IMR-90 (cell line): ENCODE data around the gene HYLS1. TPM values are rescaled to one million over a fixed set of nuclear protein-coding genes. Genes with fewer than 3 reads are reported as not detected.
A peak's percentile ranks its signal among the peaks of the same experiment; 100 is the strongest.

Experiments
- ATAC-seq: fragments of 200-7000 bp; cut with Tn5 transposase; 2 replicates; pipeline ENCODE4 v1.9.1; 2020; ENCODE audit warnings: low read depth, mild to moderate bottlenecking, moderate library complexity
- BruUV-seq: library from RNA; stranded (reverse); fragments of 400-500 nt; replicated peaks from 2 replicates; lab custom pipeline; 2021; lab: Mats Ljungman, UMichigan
- CTCF ChIA-PET: fragments of 300-600 bp; formaldehyde crosslinking; extraction: SDS; loops from one replicate; lab custom pipeline; 2021; ENCODE audit warnings: antibody characterized with exemption; lab: Yijun Ruan, JAX
- POLR2A ChIA-PET: fragments of 300-600 bp; sonication (Branson Sonifier 250); formaldehyde crosslinking; loops from one replicate; lab custom pipeline; 2022; ENCODE audit warnings: antibody characterized with exemption; ENCODE audit not compliant: unreplicated experiment; lab: Charles Lee
- DNase-seq: peaks from one replicate; pipeline ENCODE4 v3.0.0; 2013
- H2AFZ ChIP-seq: replicated peaks from 2 replicates; pipeline ENCODE3; 2013; ENCODE audit warnings: low read length, mild to moderate bottlenecking; ENCODE audit not compliant: poor library complexity
- H2AK5ac ChIP-seq: 2 replicates; pipeline ENCODE4 v1.6.1; 2013; ENCODE audit warnings: low read depth, low read length, inconsistent platforms
- H2AK9ac ChIP-seq: replicated peaks from 2 replicates; pipeline ENCODE3; 2013; ENCODE audit warnings: mild to moderate bottlenecking, low read depth, low read length, moderate library complexity; ENCODE audit not compliant: poor library complexity
- H2BK120ac ChIP-seq: 2 replicates; pipeline ENCODE4 v1.6.1; 2013; ENCODE audit warnings: low read depth, low read length, inconsistent platforms
- H2BK15ac ChIP-seq: 3 replicates; pipeline ENCODE4 v1.6.1; 2013; ENCODE audit warnings: low read depth, low read length, inconsistent platforms
- H2BK20ac ChIP-seq: 2 replicates; pipeline ENCODE4 v1.6.1; 2013; ENCODE audit warnings: low read depth, mild to moderate bottlenecking, inconsistent platforms, low read length, moderate library complexity
- H2BK5ac ChIP-seq: 2 replicates; pipeline ENCODE4 v1.6.1; 2013; ENCODE audit warnings: mild to moderate bottlenecking, low read depth, low read length, inconsistent platforms; ENCODE audit not compliant: poor library complexity, severe bottlenecking
- H3K14ac ChIP-seq: replicated peaks from 2 replicates; pipeline ENCODE4 v1.6.1; 2013; ENCODE audit warnings: low read depth, low read length, inconsistent platforms
- H3K18ac ChIP-seq: 2 replicates; pipeline ENCODE4 v1.6.1; 2013; ENCODE audit warnings: low read depth, low read length, control low read depth
- H3K23ac ChIP-seq: 2 replicates; pipeline ENCODE4 v1.6.1; 2013; ENCODE audit warnings: low read depth, low read length, inconsistent platforms
- H3K27ac ChIP-seq: 2 replicates; pipeline ENCODE4 v1.5.1; 2013; ENCODE audit warnings: mild to moderate bottlenecking, control low read depth, low read length; ENCODE audit not compliant: insufficient read depth
- H3K27me3 ChIP-seq: 2 replicates; pipeline ENCODE4 v1.6.1; 2013; ENCODE audit warnings: low read length; ENCODE audit not compliant: control insufficient read depth, insufficient read depth
- H3K36me3 ChIP-seq: 2 replicates; pipeline ENCODE4 v1.6.1; 2013; ENCODE audit warnings: low read length, mixed read lengths; ENCODE audit not compliant: control insufficient read depth, insufficient read depth
- H3K4ac ChIP-seq: 2 replicates; pipeline ENCODE4 v1.6.1; 2013; ENCODE audit warnings: low read depth, low read length, inconsistent platforms
- H3K4me1 ChIP-seq: 2 replicates; pipeline ENCODE4 v1.6.1; 2013; ENCODE audit warnings: low read length, mixed read lengths; ENCODE audit not compliant: control insufficient read depth, insufficient read depth
- H3K4me2 ChIP-seq: 2 replicates; pipeline ENCODE4 v1.6.1; 2013; ENCODE audit warnings: low read depth, mild to moderate bottlenecking, control low read depth, low read length, moderate library complexity
- H3K4me3 ChIP-seq: 2 replicates; pipeline ENCODE4 v1.5.1; 2013; ENCODE audit warnings: low read depth, mild to moderate bottlenecking, control low read depth, low read length, moderate library complexity; ENCODE audit not compliant: insufficient read depth
- H3K56ac ChIP-seq: 2 replicates; pipeline ENCODE4 v1.6.1; 2013; ENCODE audit warnings: low read length, inconsistent platforms; ENCODE audit not compliant: insufficient read depth; ENCODE audit errors: extremely low read depth
- H3K79me1 ChIP-seq, 2 experiments: 2 replicates each; pipeline ENCODE4 v1.6.1; 2013; ENCODE audit warnings: low read length in 2 of 2, inconsistent platforms in 1 of 2, low read depth in 1 of 2
- H3K9ac ChIP-seq: 2 replicates; pipeline ENCODE4 v1.6.1; 2013; ENCODE audit warnings: low read depth, low read length, control low read depth
- H3K9me1 ChIP-seq: 2 replicates; pipeline ENCODE4 v1.6.1; 2013; ENCODE audit warnings: low read length, inconsistent platforms; ENCODE audit not compliant: insufficient read depth
- H3K9me3 ChIP-seq: 2 replicates; pipeline ENCODE4 v1.6.1; 2013; ENCODE audit warnings: low read length; ENCODE audit not compliant: control insufficient read depth, insufficient read depth
- H4K20me1 ChIP-seq: 2 replicates; pipeline ENCODE4 v1.6.1; 2013; ENCODE audit warnings: low read length, inconsistent platforms; ENCODE audit not compliant: insufficient read depth
- H4K5ac ChIP-seq: 2 replicates; pipeline ENCODE4 v1.6.1; 2013; ENCODE audit warnings: mild to moderate bottlenecking, low read depth, low read length, control low read depth
- H4K8ac ChIP-seq, 2 experiments: 2 replicates each; pipeline ENCODE4 v1.6.1; 2013; ENCODE audit warnings: low read depth in 2 of 2, low read length in 2 of 2, control low read depth in 1 of 2, inconsistent platforms in 1 of 2
- H4K91ac ChIP-seq: 2 replicates; pipeline ENCODE4 v1.6.1; 2013; ENCODE audit warnings: low read depth, low read length, inconsistent platforms; ENCODE audit not compliant: insufficient read depth
- BHLHE40 ChIP-seq: fragments of 150-350 bp; IDR thresholded peaks from 2 replicates; pipeline ENCODE4 v1.6.1; 2016; ENCODE audit warnings: mild to moderate bottlenecking, low read depth, low read length
- CHD1 ChIP-seq: IDR thresholded peaks from 2 replicates; pipeline ENCODE4 v1.6.1; 2012; ENCODE audit warnings: low read depth, low read length, improper control_type of control experiment
- CTCF ChIP-seq: conservative IDR thresholded peaks from 2 replicates; pipeline ENCODE4 v1.5.1; 2012; ENCODE audit warnings: mild to moderate bottlenecking, low read depth, low read length, improper control_type of control experiment
- MAFK ChIP-seq: IDR thresholded peaks from 2 replicates; pipeline ENCODE4 v1.6.1; 2012; ENCODE audit warnings: low read depth, low read length, improper control_type of control experiment
- MAZ ChIP-seq: IDR thresholded peaks from 2 replicates; pipeline ENCODE4 v1.6.1; 2012; ENCODE audit warnings: low read depth, mild to moderate bottlenecking, low read length, improper control_type of control experiment, moderate library complexity, borderline replicate concordance
- MXI1 ChIP-seq: IDR thresholded peaks from 2 replicates; pipeline ENCODE4 v1.6.1; 2012; ENCODE audit warnings: low read depth, mild to moderate bottlenecking, low read length, moderate library complexity, borderline replicate concordance
- NFE2L2 ChIP-seq: fragments of 150-350 bp; IDR thresholded peaks from 2 replicates; pipeline ENCODE4 v1.6.1; 2016; ENCODE audit warnings: low read depth, mild to moderate bottlenecking, low read length
- POLR2A ChIP-seq: IDR thresholded peaks from 2 replicates; pipeline ENCODE4 v1.6.1; 2012; ENCODE audit warnings: mild to moderate bottlenecking, low read depth, low read length
- RCOR1 ChIP-seq: IDR thresholded peaks from 2 replicates; pipeline ENCODE4 v1.6.1; 2012; ENCODE audit warnings: mild to moderate bottlenecking, low read length, improper control_type of control experiment; ENCODE audit not compliant: insufficient replicate concordance
- SMC3 ChIP-seq: fragments of 150-350 bp; IDR thresholded peaks from 2 replicates; pipeline ENCODE4 v1.6.1; 2016; ENCODE audit warnings: low read depth, mild to moderate bottlenecking, antibody characterized with exemption, low read length, moderate library complexity
- USF2 ChIP-seq: fragments of 150-350 bp; IDR thresholded peaks from 2 replicates; pipeline ENCODE4 v1.6.1; 2017; ENCODE audit warnings: mild to moderate bottlenecking, antibody characterized with exemption, low read length, low read depth
- WGBS, 2 experiments: methylation state at CpG; one replicate each; pipeline versions ENCODE4 v1.1.5 to v1.1.7; 2013; ENCODE audit warnings: missing lambda C conversion rate in 2 of 2; ENCODE audit not compliant: insufficient read length in 1 of 2; ENCODE audit errors: extremely low coverage in 2 of 2; 5-methylcytosine and 5-hydroxymethylcytosine counted together
- dilution Hi-C: fragments of 300-500 bp; cut with HindIII; formaldehyde crosslinking; loops from one replicate; pipeline ENCODE4 v1.14.3; 2018; ENCODE audit warnings: low sequenced_read_pairs; ENCODE audit not compliant: unreplicated experiment
- in situ Hi-C: fragments of 300-500 bp; cut with MboI; formaldehyde crosslinking; loops from 3 replicates; pipeline ENCODE4 v1.14.3; 2019; ENCODE audit warnings: low sequenced_read_pairs, inconsistent platforms, mixed read lengths
- intact Hi-C: fragments of 100-400 bp; cut with micrococcal nuclease; formaldehyde crosslinking; loops from 2 replicates; pipeline ENCODE4 v1.10.0; 2022
- polyA plus RNA-seq, 3 experiments: library from polyadenylated mRNA; depleted of rRNA; stranded (reverse); fragments of >200 nt; gene quantifications; 2 replicates each; pipeline ENCODE4 v1.2.3, GENCODE V29; 2012; ENCODE audit warnings: low replicate concordance in 1 of 3
- total RNA-seq: library from RNA; depleted of rRNA; stranded (reverse); fragments of >200 nt; gene quantifications from 2 replicates; pipeline ENCODE4 v1.2.3, GENCODE V29; 2012

Gene HYLS1
- total and polyA plus RNA-seq, 2 of the 4 experiments (the other 2 are of a cell fraction) = 5.1 to 8.1 TPM

GRCh38 chr11:125886997-125887372, 483 bp upstream of the HYLS1 start:
- ATAC-seq (no peak), DNase-seq (no peak)
- 0 out of 2 replicates have a peak overlapping the region, but pooled peaks have one; percentile 89 for H3K4me3 ChIP-seq
- H2AFZ ChIP-seq = peak overlapping the region; percentile 97
- H2BK20ac ChIP-seq = no peak overlapping the region
- no peaks in the 10 kb centered on the region for H3K9me1 ChIP-seq
- peak overlapping the region; percentile 31 to 34; a peak in 3 of 4 replicates for H4K8ac ChIP-seq
- H4K20me1 ChIP-seq = no peaks in the 10 kb centered on the region
- no peak overlapping the region for H2BK15ac ChIP-seq
- H3K23ac ChIP-seq = no peak overlapping the region
- in situ Hi-C loops (no loop called here), dilution Hi-C loops (no loop called here), intact Hi-C loops (no loop called here)
- no peak for TF ChIP-seq SMC3
- no peak for TF ChIP-seq RCOR1
- TF ChIP-seq POLR2A = no peak
- TF ChIP-seq BHLHE40 = no peak
- no peak for TF ChIP-seq CTCF
- TF ChIP-seq CHD1 = no peak
- TF ChIP-seq NFE2L2 = no peak
- no peak for TF ChIP-seq MAFK
- no peak for TF ChIP-seq MXI1
- TF ChIP-seq USF2 = no peak
- no peak for TF ChIP-seq MAZ
- no peak overlapping the region for H3K9ac ChIP-seq
- H3K79me1 ChIP-seq = peaks cover 0 to 18% of the 10 kb centered on the region in 2 experiments; a peak in 2 of 4 replicates
- H3K4me1 ChIP-seq = no peaks in the 10 kb centered on the region
- H2BK5ac ChIP-seq = peak overlapping the region; percentile 1
- H3K4ac ChIP-seq = 0 out of 2 replicates have a peak overlapping the region, but pooled peaks have one; percentile 27
- no peak overlapping the region for H2AK5ac ChIP-seq
- peak overlapping the region; percentile 34 for H2BK120ac ChIP-seq
- H3K27me3 ChIP-seq = no peaks in the 10 kb centered on the region
- no peak overlapping the region for H3K14ac ChIP-seq
- POLR2A ChIA-PET = no interaction called here
- no peaks in the 10 kb centered on the region for H3K36me3 ChIP-seq
- peak overlapping the region; percentile 5; the same call in 1 of the 2 replicates for H3K4me2 ChIP-seq
- H3K56ac ChIP-seq = no peak overlapping the region
- no peak overlapping the region for H3K18ac ChIP-seq
- CTCF ChIA-PET = interaction anchor here (0.6 kb wide), 1 partner anchor 415 kb away, joined by 3 read pairs; no protein-coding TSS in a partner anchor
- peak overlapping the region; percentile 79 for H2AK9ac ChIP-seq
- H3K9me3 ChIP-seq = no peaks in the 10 kb centered on the region
- WGBS, 2 experiments = 61% methylated on average over 16 of the region's 24 CpGs; no CpG with 5 or more reads in 1 of the 2 experiments
- BruUV-seq = no TSS peak
- H3K27ac ChIP-seq = no peak overlapping the region; the same call in 1 of the 2 replicates
- no peak overlapping the region for H4K5ac ChIP-seq
- peak overlapping the region; percentile 12; the same call in 1 of the 2 replicates for H4K91ac ChIP-seq
